Prostate gland (tissue), 2 donors: Measurements from ENCODE around the gene VPS13D.

ENCODE experiments used
- CTCF ChIP-seq, 4 experiments: fragments of 200-600 bp in 2 of 4; fragments of 450-650 bp in 2 of 4; sonication (generic) in 2 of 4; IDR thresholded peaks; 1 replicate in 3 of 4; 2 replicates in 1 of 4; pipeline ENCODE4 v1.5.1; 2016 to 2019; ENCODE audit warnings: antibody characterized with exemption in 4 of 4, mild to moderate bottlenecking in 2 of 4, moderate library complexity in 2 of 4
- POLR2AphosphoS5 ChIP-seq: sonication (generic); formaldehyde crosslinking; IDR thresholded peaks from one replicate; pipeline ENCODE4 v1.6.1; 2017; ENCODE audit warnings: antibody characterized with exemption

GRCh38 chr1:12452262-12452661 is 222.4 kb downstream of the VPS13D start:
- TF ChIP-seq POLR2AphosphoS5 (no peak), CTCF (IDR thresholded peaks at IDR 0.05) (no peak)
